ENCODE results near the gene SP1. TPM values are rescaled to one million over a fixed set of nuclear protein-coding genes. Genes with fewer than 3 reads are reported as not detected.

Gene SP1
- total RNA-seq, 1 experiment from 2014 or later = 76.8 TPM

DNA sequence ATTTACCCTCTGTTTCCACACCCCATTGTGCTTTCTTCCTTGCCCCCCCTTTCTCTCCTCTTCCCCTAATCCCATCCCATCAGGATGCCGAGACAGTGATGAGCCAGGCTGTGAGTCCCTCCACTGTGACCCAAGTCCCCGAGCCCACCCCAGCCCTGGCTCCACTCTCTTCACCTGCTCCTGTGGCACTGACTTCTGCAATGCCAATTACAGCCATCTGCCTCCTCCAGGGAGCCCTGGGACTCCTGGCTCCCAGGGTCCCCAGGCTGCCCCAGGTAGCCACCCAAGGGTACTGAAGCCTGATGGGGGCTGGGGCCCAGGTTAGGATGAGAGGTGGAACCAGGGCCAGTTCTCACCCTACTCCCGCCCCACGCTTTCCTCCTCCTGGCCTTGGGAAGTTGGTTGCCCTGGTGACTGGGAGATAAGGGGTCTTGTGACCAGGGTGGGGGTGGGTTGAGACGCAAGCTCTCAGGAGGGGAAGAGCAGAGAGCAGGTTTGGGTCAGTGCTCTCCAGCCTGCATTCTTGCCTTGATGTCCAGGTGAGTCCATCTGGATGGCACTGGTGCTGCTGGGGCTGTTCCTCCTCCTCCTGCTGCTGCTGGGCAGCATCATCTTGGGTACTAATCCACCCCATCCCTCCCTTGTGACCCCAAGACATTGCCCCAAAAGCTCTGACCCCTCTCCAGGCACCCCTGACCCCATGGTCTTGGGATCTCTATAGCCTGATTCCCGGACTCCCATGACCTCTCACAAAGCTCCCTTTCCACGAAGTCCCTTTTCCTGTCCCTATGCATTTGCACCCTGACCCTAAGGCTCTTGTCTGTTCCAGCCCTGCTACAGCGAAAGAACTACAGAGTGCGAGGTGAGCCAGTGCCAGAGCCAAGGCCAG lies 44.9 kb downstream of the SP1 start:
- no CpG with 5 or more reads among the region's 9 CpGs for WGBS (ENCODE audit: extremely low coverage, insufficient read length, low lambda C conversion rate)
- no peak for DNase-seq

More for the DNA sequence above, 44.9 kb downstream of the SP1 start:
- Histone ChIP-seq H3K27ac (ENCODE audit: insufficient read length, low read depth, low read length) (no peak overlapping the region), H2AFZ (ENCODE audit: low read length) (no peak overlapping the region), H3K4me1 (ENCODE audit: insufficient read depth, low read length) (no peaks in the 10 kb centered on the region), H4K8ac (replicated peaks; ENCODE audit: insufficient read length, low read depth, low read length) (no peak overlapping the region), H2BK120ac (ENCODE audit: low read depth, low read length, poor library complexity, severe bottlenecking) (no peak overlapping the region), H3K9me3 (ENCODE audit: control insufficient read depth, low read depth, low read length) (no peaks in the 10 kb centered on the region), H3K79me1 (ENCODE audit: insufficient read depth, low read depth, low read length, poor library complexity, severe bottlenecking) (no peaks in the 10 kb centered on the region), H3K4me2 (ENCODE audit: insufficient read depth, insufficient read length, low read length) (no peak overlapping the region), H3K79me2 (ENCODE audit: insufficient read depth, low read length) (no peaks in the 10 kb centered on the region), H3K4ac (ENCODE audit: low read depth, low read length) (no peak overlapping the region), H3K27me3 (ENCODE audit: insufficient read depth, low read length) (no peaks in the 10 kb centered on the region), H2BK5ac (ENCODE audit: insufficient read length, low read length) (no peak overlapping the region), H3K18ac (ENCODE audit: insufficient read length, low read depth, low read length) (no peak overlapping the region), H3K23me2 (ENCODE audit: insufficient read length, low read depth, low read length, poor library complexity, severe bottlenecking) (no peaks in the 10 kb centered on the region), H4K5ac (ENCODE audit: insufficient read length, low read depth, low read length) (no peak overlapping the region), H3K9ac (ENCODE audit: extremely low read depth, insufficient read length, low read length) (no peak overlapping the region), H2BK12ac (ENCODE audit: insufficient read length, low read depth, low read length) (no peak overlapping the region), H3K23ac (ENCODE audit: insufficient read length, low read depth, low read length) (no peak overlapping the region), H3K56ac (ENCODE audit: insufficient read length, low read depth, low read length) (no peak overlapping the region), H2BK20ac (ENCODE audit: low read depth, low read length, poor library complexity, severe bottlenecking) (no peak overlapping the region), H2AK5ac (ENCODE audit: insufficient read length, low read length) (no peak overlapping the region), H3K14ac (ENCODE audit: insufficient read depth, low read length) (no peak overlapping the region), H2BK15ac (ENCODE audit: low read depth, low read length) (no peak overlapping the region), H4K91ac (ENCODE audit: insufficient read length, low read depth, low read length) (no peak overlapping the region), H3T11ph (ENCODE audit: low read length) (no peak overlapping the region), H4K20me1 (ENCODE audit: control insufficient read depth, insufficient read depth, insufficient read length) (no peaks in the 10 kb centered on the region)
- Mint-ChIP-seq H3K27me3 (ENCODE audit: low read depth) (peaks cover 3% of the 10 kb centered on the region), H3K9me3 (no peaks in the 10 kb centered on the region; a peak in 1 of 5 replicates), H3K4me1 (peaks cover 12 to 26% of the 10 kb centered on the region in 2 experiments), H3K4me3 (no peak overlapping the region), H3K36me3 (ENCODE audit: insufficient read depth in 1 of 3, low read depth in 3 of 3) (no peaks in the 10 kb centered on the region), H3K27ac (peak overlapping the region in 1 of 3 experiments; percentile 80; a peak in 2 of 7 replicates)
- TF ChIP-seq, protein P1, sequence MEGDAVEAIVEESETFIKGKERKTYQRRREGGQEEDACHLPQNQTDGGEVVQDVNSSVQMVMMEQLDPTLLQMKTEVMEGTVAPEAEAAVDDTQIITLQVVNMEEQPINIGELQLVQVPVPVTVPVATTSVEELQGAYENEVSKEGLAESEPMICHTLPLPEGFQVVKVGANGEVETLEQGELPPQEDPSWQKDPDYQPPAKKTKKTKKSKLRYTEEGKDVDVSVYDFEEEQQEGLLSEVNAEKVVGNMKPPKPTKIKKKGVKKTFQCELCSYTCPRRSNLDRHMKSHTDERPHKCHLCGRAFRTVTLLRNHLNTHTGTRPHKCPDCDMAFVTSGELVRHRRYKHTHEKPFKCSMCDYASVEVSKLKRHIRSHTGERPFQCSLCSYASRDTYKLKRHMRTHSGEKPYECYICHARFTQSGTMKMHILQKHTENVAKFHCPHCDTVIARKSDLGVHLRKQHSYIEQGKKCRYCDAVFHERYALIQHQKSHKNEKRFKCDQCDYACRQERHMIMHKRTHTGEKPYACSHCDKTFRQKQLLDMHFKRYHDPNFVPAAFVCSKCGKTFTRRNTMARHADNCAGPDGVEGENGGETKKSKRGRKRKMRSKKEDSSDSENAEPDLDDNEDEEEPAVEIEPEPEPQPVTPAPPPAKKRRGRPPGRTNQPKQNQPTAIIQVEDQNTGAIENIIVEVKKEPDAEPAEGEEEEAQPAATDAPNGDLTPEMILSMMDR (conservative IDR thresholded peaks at IDR 0.05) = no peak

Data from H9 (cell line).